GM21526 (cell line): ENCODE results near the gene RIGI.
"Not testable (repeated sequence)": the region's sequence is repeated elsewhere in the genome, so short reads cannot be mapped to it uniquely, and the experiment has no call there.

Source experiments
- ATAC-seq: cut with Tn5 transposase; IDR thresholded peaks from one replicate; pipeline ENCODE4 v1.9.1; 2021; ENCODE audit warnings: moderate library complexity; ENCODE audit not compliant: unreplicated experiment, low FRiP score

The RIGI gene

GRCh38 chr9:32533336-32533735 lies 7.3 kb upstream of the RIGI start:
- no peak for ATAC-seq

GRCh38 chr9:32526707-32527048 lies 682 bp upstream of the RIGI start:
- no peak for ATAC-seq

GRCh38 chr9:32525709-32526030 lies 326 bp downstream of the RIGI start:
- ATAC-seq: peak; percentile 21

GRCh38 chr9:32524892-32525708 lies 896 bp downstream of the RIGI start:
- ATAC-seq: no peak

DNA sequence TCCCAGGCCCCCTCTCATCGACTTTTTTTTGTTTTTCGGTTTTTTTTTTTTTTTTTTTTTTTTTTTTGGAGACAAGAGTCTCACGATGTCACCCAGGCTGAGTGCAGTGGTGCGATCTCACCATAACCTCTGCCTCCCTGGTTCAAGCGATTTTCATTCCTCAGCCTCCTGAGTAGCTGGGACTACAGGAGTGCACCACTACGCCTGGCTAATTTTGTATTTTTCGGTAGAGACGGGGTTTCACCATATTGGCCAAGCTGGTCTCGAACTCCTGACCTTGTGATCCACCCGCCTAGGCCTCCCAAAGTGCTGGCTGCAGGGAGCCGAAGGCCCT lies 1.5 kb downstream of the RIGI start:
- not testable (repeated sequence) for ATAC-seq

- no peak for ATAC-seq
These were observed 2.1 kb downstream of the RIGI start for GRCh38 chr9:32523910-32524309.

- no peak for ATAC-seq
These were observed 7.7 kb downstream of the RIGI start for GRCh38 chr9:32518276-32518675.

GRCh38 chr9:32516241-32516640 lies 9.8 kb downstream of the RIGI start:
- no peak for ATAC-seq

DNA sequence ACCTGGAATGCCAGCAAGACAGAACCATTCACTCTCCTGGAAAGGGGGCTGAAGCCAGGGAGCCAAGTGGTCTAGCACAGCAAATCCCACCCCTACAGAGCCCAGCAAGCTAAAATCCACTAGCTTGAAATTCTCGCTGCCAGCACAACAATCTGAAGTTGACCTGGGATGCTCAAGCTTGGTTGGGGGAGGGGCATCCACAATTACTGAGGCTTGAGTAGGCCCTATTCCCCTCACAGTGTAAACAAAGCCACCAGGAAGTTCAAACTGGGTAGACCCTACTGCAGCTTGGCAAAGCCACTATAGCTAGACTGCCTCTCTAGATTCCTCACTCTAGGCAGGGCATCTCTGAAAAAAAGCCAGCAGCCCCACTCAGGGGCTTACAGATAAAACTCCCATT lies 17.3 kb downstream of the RIGI start:
- ATAC-seq: no peak

GRCh38 chr9:32503008-32503407 lies 23.0 kb downstream of the RIGI start:
- ATAC-seq: no peak

- ATAC-seq: no peak
These were observed 23.5 kb downstream of the RIGI start for GRCh38 chr9:32502464-32502863.

GRCh38 chr9:32501868-32502267 lies 24.1 kb downstream of the RIGI start:
- no peak for ATAC-seq

DNA sequence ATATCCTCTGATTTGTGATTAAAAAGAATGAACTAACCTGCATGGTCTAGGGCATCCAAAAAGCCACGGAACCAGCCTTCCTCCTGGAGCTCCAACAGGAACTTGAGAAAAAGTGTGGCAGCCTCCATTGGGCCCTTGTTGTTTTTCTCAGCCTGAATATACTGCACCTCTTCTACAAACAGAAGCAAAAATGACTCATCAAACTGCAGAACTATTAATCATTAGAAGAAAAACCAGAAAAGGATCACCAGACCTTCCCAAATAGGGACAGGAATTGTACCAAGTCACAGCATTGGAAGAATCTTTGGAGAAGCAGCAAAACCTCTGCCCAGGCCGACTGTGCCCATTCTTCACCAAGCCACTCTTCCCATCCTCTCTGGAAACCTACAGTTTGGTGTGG lies 25.2 kb downstream of the RIGI start:
- ATAC-seq: no peak

DNA sequence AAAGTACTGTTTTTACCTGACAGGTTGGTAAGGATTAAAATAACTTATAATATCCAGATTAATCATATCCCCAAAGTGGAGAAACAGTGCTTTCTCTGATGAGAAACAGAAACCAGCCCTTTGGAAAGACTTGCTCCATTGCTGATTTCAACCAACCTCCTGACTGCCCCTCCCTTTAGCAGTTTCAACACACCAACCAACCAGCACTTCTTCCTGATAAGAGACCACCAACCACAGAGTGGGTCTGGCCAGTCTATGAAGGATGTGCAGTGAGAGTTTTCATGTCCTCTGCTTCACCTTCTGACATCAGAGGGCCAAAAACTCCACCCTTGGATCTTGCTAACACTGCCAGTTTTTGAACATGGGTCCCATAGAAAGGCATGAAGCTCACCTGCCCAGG lies 28.1 kb downstream of the RIGI start:
- no peak for ATAC-seq

DNA sequence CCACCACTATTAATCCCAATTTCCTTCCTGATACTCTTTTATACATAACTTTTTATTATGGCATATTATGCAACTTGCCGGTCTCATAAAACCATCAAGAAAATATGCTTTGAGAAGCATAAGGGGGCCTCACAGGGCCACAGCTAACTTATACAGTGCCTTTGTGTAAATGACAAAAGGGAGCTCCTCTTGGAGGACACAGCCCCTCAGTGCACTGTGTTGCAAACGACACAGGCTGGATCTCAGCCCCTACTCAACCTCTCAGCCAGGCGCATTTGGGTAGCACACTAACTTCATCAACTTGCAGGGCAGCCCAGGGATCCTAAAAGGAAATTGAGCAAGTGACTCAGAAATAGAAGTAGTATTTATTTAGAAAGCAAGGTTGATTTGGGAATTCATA lies 35.4 kb downstream of the RIGI start:
- no peak for ATAC-seq

DNA sequence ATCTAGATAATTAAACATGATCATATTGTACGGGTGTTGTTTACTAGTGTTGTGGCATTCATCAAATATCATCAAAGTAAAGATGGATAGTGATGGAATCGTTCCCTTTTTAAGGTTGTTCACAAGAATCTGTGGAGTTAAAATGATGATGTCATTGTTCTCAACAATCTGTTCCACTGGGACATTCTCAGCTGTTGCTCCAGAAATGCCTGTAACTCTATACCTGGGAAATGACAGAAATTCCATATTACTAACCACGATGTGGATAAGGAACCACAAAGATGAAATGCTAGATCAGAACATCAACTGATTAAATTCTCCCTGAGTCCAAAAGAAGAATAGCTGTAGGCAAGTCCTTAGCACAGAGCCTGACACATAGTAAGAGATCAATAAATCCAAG lies 38.0 kb downstream of the RIGI start:
- ATAC-seq: no peak

GRCh38 chr9:32486839-32487562 lies 39.0 kb downstream of the RIGI start:
- ATAC-seq: no peak

DNA sequence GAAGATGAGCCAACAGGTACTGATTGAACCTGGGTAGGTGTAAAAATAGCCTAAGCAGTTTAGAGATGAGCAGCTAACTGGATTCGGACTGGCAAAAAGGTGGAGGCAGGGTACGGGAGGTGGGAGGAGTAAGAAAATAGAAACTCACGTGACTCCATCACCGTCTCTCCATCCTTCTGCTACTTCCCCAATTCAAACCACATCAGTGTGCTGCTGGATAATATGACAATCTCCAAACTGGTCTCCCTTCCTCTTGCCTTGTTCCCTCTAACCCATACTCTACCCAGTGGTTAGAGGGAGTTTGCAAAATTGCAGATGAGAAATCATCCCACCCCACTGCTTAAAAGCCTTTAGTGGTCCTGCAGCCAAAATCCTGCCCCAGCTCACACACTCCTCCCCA lies 42.7 kb downstream of the RIGI start:
- no peak for ATAC-seq
